Globus pallidus (tissue), 1 donor: Measurements from ENCODE around the gene AKT2.

Experiments
- DNase-seq: peaks from one replicate; pipeline ENCODE4 v3.0.0-alpha.2; 2015; ENCODE audit warnings: low spot score

AKT2 gene

GRCh38 chr19:40273469-40274360 is 11.4 kb downstream of the AKT2 start:
- no peak for DNase-seq

GRCh38 chr19:40272261-40272660 is 12.9 kb downstream of the AKT2 start:
- no peak for DNase-seq

GRCh38 chr19:40271706-40272105 is 13.4 kb downstream of the AKT2 start:
- DNase-seq: no peak

GRCh38 chr19:40270362-40271089 is 14.6 kb downstream of the AKT2 start:
- DNase-seq: no peak

GRCh38 chr19:40269216-40269940 is 15.8 kb downstream of the AKT2 start:
- DNase-seq: no peak

- DNase-seq: no peak
Observed at GRCh38 chr19:40267601-40267997, 17.5 kb downstream of the AKT2 start.

GRCh38 chr19:40266912-40267600 is 18.1 kb downstream of the AKT2 start:
- DNase-seq: no peak

GRCh38 chr19:40266119-40266518 is 19.0 kb downstream of the AKT2 start:
- DNase-seq: no peak

GRCh38 chr19:40265763-40266099 is 19.4 kb downstream of the AKT2 start:
- no peak for DNase-seq

- no peak for DNase-seq
Observed at GRCh38 chr19:40265055-40265762, 19.9 kb downstream of the AKT2 start.

- DNase-seq: no peak
Observed at GRCh38 chr19:40264314-40265054, 20.7 kb downstream of the AKT2 start.

- no peak for DNase-seq
Observed at GRCh38 chr19:40263440-40264313, 21.5 kb downstream of the AKT2 start.

GRCh38 chr19:40262422-40262821 is 22.7 kb downstream of the AKT2 start:
- DNase-seq: no peak

GRCh38 chr19:40261631-40262030 is 23.5 kb downstream of the AKT2 start:
- no peak for DNase-seq

GRCh38 chr19:40257096-40257517 is 28.0 kb downstream of the AKT2 start:
- no peak for DNase-seq

- no peak for DNase-seq
Observed at GRCh38 chr19:40256512-40256911, 28.6 kb downstream of the AKT2 start.

GRCh38 chr19:40255619-40256166 is 29.5 kb downstream of the AKT2 start:
- no peak for DNase-seq

- no peak for DNase-seq
Observed at GRCh38 chr19:40254714-40255418, 30.3 kb downstream of the AKT2 start.

- no peak for DNase-seq
Observed at GRCh38 chr19:40253611-40254092, 31.5 kb downstream of the AKT2 start.
